Fibroblast of the aortic adventitia (primary cell): ENCODE data around the gene IPO8. TPM values are rescaled to one million over a fixed set of nuclear protein-coding genes. Genes with fewer than 3 reads are reported as not detected.

ENCODE experiments used
- DNase-seq: peaks from one replicate; pipeline ENCODE4 v3.0.0-alpha.2; 2010; ENCODE audit warnings: low read depth
- H3K4me3 ChIP-seq: 2 replicates; pipeline ENCODE4 v1.5.1; 2011; ENCODE audit warnings: low read depth, mild to moderate bottlenecking, control low read depth, low read length, moderate library complexity
- total RNA-seq: library from RNA; depleted of rRNA; stranded (reverse); fragments of >200 nt; gene quantifications from 2 replicates; pipeline ENCODE4 v1.2.3, GENCODE V29; 2012; ENCODE audit warnings: low replicate concordance
- TF ChIP-seq, protein P1 (sequence below): IDR thresholded peaks from 2 replicates; pipeline ENCODE4 v1.5.1; 2011; ENCODE audit warnings: mild to moderate bottlenecking, low read length, control low read depth, inconsistent platforms; ENCODE audit not compliant: insufficient read depth

Gene IPO8
- total RNA-seq, 1 donor, result 40.9 TPM

DNA sequence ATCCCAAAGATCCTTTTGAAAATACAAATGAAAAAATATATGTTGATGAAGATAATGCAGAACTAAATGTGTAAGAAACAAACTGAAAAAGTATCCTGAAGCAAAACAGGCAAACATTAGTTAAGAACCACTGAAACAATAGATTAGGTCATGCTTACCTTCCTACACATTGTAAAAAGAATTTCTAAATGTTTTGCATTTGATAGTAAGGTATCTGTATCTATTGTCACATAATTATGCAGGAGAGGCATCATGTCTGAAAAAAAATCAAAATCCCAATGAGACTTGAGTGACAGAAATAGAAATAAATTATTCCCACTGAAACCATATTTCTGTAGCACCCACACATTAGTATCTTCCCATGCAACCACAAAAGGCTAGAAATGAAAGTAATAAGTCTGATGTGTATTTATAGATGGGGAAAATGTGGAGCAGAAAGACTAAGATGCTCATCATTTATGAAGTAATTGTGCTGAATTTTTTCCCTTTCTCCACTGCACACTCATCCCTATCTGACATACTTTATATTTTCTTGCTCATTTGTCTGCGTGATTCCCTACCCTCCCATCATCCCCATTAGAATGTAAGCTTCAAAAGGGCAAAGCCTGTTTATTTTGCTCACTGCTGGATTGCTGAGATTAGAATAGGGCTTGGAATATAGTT, 43.5 kb downstream of the IPO8 start:
- TF ChIP-seq, protein P1, sequence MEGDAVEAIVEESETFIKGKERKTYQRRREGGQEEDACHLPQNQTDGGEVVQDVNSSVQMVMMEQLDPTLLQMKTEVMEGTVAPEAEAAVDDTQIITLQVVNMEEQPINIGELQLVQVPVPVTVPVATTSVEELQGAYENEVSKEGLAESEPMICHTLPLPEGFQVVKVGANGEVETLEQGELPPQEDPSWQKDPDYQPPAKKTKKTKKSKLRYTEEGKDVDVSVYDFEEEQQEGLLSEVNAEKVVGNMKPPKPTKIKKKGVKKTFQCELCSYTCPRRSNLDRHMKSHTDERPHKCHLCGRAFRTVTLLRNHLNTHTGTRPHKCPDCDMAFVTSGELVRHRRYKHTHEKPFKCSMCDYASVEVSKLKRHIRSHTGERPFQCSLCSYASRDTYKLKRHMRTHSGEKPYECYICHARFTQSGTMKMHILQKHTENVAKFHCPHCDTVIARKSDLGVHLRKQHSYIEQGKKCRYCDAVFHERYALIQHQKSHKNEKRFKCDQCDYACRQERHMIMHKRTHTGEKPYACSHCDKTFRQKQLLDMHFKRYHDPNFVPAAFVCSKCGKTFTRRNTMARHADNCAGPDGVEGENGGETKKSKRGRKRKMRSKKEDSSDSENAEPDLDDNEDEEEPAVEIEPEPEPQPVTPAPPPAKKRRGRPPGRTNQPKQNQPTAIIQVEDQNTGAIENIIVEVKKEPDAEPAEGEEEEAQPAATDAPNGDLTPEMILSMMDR, result no peak
- H3K4me3 ChIP-seq, result no peak overlapping the region
- DNase-seq, result no peak

DNA sequence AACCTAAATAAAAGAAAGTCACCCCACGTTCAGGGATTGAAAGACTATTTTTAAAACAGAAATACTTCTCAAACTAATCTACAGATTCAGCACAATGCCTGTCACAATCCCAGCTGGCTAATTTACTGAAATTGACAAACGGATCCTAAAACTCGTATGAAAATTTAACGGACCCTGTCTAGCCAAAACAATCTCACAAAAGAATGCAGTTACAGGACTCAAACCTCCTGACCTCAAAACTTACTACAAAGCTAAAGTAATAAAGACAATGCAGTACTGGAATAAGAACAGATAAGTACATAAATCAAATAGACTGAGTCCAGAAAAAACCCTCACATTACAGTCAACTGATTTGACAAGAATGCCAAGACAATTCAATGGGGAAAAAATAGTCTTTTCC, 48.8 kb downstream of the IPO8 start:
- peak; percentile 51 for DNase-seq

DNA sequence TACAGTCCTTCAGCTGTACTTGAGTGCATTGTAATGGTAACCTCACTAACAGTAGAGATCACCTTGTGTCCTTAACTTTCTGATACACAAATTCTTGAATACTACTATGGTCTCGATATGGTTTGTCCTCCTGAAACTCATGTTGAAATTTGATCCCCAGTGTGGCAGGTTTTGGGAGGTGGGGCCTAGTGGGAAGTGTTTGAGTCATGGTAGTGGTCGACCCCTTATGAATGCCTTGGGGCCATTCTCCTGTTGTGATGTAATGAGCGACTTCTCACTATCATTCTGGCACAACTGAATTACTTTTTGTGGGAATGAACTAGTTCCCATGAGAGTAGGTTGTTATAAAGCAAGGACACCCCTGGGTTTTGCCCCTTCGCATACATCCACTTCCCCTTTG, 52.3 kb downstream of the IPO8 start:
- no peak overlapping the region for H3K4me3 ChIP-seq
- DNase-seq, result no peak
- TF ChIP-seq, protein P1, result no peak

More for the DNA sequence above, 48.8 kb downstream of the IPO8 start:
- no peak overlapping the region for H3K4me3 ChIP-seq
- TF ChIP-seq, protein P1, result no peak

DNA sequence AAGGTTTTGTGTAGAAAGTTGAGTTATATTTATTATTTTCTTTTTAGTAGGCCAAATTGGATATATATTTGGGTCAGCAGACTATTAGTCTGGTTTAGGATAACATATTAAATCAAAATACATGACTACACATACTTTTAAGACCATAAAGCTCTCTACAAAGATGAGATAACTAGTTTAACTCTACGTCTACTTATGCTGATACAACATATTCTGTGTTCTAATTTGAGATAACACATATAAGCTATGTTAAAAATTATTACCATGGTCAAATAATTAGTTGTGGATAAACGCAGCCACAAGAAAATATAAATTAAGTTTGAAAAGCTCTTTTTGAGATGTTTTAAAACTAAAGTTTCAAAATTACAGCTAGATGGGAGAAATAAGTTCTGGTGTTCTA, 55.3 kb downstream of the IPO8 start:
- no peak overlapping the region for H3K4me3 ChIP-seq
- TF ChIP-seq, protein P1, result no peak
- no peak for DNase-seq

DNA sequence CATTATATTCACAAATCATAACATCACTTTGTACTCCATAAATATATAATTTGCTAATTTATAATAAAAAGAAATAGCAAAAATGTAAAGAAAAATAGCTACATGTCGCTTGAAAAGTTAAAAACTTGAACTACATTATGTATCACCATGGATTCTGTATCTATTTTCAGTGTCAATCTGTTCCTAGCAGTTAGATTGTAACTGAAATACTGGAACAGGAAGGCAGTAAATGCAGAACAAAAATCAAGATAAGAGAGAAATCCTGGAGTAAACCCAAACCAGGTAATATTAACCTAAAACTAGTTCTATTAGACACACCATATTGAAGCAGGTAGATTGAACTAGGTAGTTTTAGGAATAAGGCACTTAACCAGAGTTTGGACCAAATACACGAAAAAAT, 60.3 kb downstream of the IPO8 start:
- no peak for DNase-seq
- H3K4me3 ChIP-seq, result no peak overlapping the region
- TF ChIP-seq, protein P1, result no peak

DNA sequence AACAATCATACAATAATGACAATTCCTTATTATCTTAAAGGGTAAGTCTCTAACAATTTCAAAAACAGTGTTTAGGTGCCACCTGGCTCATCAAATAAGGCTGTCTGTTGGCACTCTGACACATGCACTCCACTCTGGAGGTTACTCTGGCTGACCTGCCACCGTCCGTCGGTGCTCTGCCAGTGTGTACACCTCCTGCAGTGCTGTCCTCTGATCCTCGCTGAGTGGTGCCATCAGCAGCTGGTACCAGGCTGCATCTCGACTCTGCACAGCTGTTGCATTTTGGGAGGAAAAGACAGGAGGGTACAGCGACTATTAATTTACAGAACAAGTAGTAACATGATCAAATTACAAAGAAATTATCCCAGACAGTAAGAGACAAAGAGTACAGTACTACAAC, 63.9 kb downstream of the IPO8 start:
- DNase-seq, result no peak
- H3K4me3 ChIP-seq, result no peak overlapping the region
- TF ChIP-seq, protein P1, result no peak

DNA sequence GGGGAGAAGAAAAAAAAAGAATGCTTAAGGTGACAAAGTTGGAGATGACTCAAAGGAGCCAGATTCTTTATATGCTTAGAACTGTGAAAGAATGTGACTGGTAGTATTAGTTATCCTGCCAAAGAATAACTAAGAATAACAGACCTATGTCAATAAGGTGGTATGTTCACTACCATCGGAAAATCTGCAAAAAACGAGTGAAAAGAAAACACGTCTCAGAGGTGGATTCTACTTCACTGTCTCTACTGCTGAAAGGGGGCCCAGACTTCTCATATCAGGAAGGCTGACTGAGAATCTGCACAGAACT, 64.7 kb downstream of the IPO8 start:
- no peak overlapping the region for H3K4me3 ChIP-seq
- DNase-seq, result no peak
- TF ChIP-seq, protein P1, result no peak
